ENCODE data around the gene STAU1.
"Not testable (repeated sequence)": the region's sequence is repeated elsewhere in the genome, so short reads cannot be mapped to it uniquely, and the experiment has no call there.

Gene STAU1

GRCh38 chr20:49163696-49164095 is 24.4 kb downstream of the STAU1 start:
- DNase-seq, result no peak

DNA sequence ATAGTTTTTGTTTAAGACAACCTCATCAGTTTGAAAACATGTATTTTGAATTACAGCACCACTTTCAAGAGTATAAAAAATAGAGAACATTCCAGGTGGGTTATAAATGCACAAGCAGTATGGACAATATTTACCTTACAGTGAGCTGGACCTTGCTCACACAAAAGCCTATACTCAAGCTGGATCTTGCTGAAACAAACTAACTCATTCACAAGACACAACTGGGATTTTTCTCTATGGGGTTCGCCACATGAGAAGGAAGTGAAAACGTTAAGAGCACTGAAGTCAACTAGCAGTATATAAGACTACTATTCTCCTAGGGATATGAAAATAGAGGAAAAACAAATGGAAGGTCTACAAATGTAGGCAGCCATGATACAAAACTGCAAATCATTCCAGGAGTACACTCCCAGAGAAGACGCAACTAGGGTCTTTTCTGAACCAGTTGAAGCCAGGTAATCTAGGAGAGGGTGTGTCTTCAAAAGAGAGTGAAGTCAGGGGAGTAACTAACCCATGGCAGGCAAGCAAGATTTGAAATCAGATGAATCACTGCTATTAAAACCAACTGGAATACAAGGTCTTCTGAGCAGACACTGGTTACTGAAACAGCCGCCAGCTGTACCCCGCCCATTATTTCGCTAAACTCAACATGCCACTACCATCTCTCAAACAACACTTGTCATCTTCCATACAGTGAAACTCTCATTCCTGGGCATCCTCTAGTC is 26.5 kb downstream of the STAU1 start:
- DNase-seq, result no peak

DNA sequence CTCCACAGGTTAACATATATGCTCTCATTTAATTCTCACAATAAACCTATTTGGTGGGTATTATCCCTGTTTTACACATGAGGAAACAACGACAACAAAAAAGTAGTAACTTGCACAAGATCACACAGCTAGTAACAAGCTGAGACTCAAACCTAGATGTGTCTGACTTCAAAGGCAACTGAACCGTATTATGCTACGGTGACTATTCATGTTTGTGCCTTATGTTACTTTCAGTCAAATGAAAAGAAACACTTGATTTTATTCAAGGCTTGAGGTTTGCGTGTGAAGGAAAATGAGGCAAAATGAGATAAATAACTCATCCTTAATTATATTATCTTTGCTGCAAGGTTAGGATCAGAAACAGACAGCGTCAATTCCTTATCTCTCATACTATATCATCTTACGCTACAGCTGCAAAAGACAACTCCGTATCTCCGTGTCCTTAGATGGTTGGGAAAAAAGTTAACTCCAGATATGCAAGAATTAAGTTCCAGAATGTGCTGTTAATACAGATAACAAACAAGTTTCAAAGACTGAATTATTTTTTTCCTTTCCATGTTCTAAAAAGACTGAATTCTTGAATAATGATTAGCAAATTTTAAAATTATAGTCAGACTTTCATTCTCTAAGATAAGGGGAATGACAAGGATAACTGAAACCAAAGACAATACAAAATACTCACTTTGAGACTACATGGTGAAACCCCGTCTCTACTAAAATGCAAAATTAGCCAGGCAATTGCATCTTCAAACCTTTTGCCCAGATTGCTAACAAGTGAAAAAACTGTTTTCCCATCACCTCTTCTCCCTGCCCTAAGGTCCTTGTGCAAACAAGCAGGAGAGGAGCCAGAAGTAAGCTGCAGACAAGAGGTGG is 27.8 kb downstream of the STAU1 start:
- no peak for DNase-seq

- no peak for DNase-seq
These were observed 31.0 kb downstream of the STAU1 start for GRCh38 chr20:49157146-49157545.

DNA sequence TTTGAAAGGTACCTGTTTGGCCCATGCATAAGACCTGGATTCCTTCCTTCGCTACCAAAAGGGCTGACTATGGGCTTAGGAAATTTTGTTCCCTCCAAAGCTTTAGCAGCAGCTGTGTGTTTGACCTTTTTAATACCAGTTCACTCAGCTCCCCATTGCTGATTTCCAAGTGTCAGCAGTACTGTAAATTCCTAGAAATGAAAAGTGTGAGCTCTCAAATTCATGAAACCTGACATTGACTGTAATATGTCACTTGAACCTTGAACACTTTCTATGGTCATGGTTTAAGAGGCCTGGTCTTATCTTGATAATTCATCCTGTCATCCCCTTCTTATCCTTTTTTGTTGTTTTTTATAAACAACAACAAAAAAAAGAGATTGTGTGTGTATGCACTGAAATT is 31.7 kb downstream of the STAU1 start:
- DNase-seq, result no peak

GRCh38 chr20:49151436-49151835 is 36.7 kb downstream of the STAU1 start:
- no peak for DNase-seq

DNA sequence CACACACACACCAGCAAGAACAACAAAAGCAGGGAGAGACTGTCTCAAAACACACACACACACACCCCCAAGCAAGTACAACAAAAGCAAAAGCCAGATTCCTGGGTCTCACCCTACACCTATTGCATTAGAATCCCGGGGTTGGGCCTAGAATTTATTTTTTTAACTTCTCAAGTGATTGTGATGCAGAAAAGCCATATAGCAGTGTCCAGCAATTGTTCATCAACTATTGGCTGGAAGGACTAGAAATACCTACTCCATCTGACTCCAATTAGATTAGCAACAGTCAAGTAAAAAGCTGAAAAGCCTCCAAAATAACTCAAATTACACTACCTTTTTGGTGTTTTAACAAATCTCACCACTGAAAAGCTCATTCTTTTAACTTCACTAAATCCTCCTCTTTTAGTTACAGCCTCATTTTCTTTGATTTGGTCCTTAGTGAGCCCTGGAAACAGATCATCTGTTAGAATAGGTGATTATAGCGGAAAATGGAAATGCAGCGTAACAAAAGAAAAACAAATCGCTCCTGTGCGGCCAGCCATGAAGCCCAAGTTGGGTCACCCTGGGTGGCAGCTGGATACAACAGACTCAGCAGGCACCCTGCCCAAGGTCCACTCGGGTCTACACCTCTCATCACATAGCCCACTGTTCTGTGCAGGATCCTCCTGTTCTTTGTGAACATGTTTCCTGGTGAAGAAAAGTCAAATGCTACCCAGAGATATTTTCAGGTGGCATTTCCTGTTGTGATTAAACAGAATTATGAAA is 38.7 kb downstream of the STAU1 start:
- no peak for DNase-seq

- no peak for DNase-seq
These were observed 39.5 kb downstream of the STAU1 start for GRCh38 chr20:49148601-49149000.

DNA sequence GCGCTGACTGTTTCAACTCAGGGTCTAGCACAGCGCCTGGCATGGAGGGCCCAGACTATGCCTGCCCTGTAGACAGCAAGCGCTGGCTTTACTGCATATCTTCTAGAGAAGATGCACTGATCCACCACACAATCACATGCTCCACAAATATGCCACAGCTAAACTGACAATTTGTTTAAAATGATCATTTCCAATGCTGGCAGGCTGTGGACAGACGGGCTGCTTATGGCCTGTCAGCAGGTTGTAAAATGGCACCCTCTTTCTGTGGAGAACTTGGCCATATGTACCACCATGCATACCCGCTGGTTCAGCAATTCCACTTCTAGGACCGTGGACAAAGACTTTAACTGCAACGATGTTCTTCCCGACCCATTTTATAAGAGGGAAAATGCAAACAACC is 40.8 kb downstream of the STAU1 start:
- no peak for DNase-seq

GRCh38 chr20:49146442-49147225 is 41.5 kb downstream of the STAU1 start:
- DNase-seq, result no peak

GRCh38 chr20:49140834-49141233 is 47.3 kb downstream of the STAU1 start:
- DNase-seq, result no peak

DNA sequence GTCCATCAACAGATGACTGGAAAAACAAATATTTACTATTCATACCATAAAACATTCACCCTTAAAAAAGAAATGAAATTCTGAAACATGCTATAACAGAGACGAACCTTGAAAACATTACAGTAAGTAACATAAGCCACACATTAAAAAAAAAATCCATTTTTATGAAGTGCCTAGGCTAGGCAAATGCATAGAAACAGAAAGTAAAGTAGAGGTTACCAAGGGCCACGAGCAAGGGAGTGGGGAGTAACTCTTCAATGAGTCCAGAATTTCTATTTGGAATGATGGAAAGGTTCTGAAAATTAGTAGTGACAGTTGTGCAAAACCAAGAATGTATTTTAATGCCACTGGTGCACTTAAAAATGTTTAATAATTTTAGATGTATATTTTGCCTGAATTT is 47.7 kb downstream of the STAU1 start:
- DNase-seq, result no peak

DNA sequence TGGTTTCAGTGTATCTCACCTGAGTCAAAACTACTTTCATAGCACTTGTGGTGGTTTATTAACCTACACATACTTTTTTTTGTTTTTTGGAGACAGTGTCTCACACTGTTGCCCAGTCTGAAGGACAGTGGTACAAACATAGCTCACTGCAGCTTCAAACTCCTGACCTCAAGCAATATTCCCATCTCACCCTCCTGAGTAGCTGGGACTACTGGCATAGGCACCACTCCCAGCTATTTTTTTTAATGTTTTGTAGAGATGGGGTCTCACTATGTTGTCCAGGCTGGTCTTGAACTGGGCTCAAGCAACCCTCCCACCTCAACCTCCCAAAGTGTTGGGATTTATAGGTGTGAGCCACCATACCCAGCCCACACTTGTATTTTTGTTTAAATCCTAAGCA is 49.7 kb downstream of the STAU1 start:
- no peak for DNase-seq

GRCh38 chr20:49136817-49137571 is 51.1 kb downstream of the STAU1 start:
- no peak for DNase-seq

DNA sequence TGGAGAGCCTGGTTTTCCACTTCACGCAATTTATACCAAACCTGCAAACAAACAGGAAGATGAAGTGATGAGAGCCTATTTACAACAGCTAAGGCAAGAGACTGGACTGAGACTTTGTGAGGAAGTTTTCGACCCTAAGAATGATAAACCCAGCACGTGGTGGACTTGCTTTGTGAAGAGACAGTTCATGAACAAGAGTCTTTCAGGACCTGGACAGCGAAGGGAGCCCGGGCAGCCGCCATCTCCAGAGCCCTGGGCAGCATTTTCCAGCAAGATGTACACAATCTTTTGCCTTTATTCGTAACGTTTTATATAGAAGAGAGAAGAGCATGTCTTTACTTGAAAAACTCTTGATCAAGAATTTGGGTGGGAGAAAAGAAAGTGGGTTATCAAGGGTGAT is 53.3 kb downstream of the STAU1 start:
- DNase-seq, result not testable (repeated sequence)

DNA sequence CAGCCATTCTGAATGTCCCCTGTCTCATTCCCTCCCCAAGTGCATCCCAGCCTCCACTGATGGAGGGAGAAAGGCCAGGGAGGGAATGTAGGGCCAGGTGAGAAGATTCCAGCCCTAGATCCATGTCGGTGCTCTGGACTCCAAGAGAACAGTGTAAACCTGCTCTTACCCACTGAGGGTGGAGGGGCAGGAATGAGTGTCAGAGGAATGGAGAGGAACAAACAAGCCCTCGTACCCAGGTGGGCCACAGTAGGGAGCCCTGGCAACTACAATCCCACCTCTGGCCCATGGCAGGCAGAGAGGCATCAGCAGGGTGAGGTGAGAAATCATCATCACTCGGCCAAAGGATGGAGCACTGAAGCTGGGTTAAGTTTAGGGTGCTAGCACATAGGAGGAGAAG is 54.6 kb downstream of the STAU1 start:
- no peak for DNase-seq

GRCh38 chr20:49132995-49133478 is 55.1 kb downstream of the STAU1 start:
- DNase-seq, result peak; percentile 72

- DNase-seq, result no peak
These were observed 64.2 kb downstream of the STAU1 start for GRCh38 chr20:49123982-49124381.

- no peak for DNase-seq
These were observed 65.2 kb downstream of the STAU1 start for GRCh38 chr20:49122920-49123319.

GRCh38 chr20:49119988-49120387 is 68.1 kb downstream of the STAU1 start:
- DNase-seq, result no peak

DNA sequence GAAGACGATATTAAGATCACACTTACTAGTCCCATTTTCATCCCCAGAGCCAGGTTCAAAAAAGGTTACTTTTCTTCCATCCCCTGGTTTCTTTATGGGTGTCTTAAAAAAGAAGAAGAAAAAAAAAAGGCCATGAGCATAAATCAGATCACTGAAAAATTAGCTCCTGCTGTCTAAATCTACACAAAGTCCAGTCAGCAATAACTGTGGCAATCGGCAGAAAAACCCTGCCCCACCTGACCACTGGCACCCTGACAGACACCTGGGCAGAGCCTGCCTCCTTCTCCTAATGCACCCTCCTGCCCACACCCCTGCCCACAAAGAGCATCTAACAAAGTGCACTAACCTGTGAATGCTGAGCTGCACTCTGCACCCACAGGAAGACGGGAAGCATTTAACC is 69.8 kb downstream of the STAU1 start:
- no peak for DNase-seq

DNA sequence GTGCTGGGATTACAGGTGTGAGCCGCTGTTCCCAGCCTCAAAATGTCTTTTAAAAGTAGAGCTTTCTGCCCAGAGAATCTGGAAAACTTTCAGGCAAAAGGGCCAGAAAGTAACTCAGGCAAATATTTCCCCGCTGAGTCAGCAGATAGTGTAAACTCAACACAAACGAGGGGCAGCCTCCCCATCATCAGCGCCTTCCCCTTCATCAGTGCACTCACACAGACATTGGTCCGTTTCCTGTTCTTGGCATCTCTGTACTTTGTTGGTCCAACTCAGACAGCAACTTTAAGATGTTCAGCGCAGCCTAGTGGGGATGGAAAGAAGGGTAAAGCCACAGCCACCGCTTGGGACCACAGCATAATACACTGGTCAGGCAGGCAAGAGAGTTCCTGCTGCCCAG is 72.6 kb downstream of the STAU1 start:
- no peak for DNase-seq
